T-helper 9 cell (primary cell): ENCODE results near the gene FIGNL2.
A peak's percentile ranks its signal among the peaks of the same experiment; 100 is the strongest.

ENCODE experiments used
- DNase-seq: peaks from one replicate; pipeline ENCODE4 v3.0.0-alpha.2; 2020

Gene FIGNL2

DNA sequence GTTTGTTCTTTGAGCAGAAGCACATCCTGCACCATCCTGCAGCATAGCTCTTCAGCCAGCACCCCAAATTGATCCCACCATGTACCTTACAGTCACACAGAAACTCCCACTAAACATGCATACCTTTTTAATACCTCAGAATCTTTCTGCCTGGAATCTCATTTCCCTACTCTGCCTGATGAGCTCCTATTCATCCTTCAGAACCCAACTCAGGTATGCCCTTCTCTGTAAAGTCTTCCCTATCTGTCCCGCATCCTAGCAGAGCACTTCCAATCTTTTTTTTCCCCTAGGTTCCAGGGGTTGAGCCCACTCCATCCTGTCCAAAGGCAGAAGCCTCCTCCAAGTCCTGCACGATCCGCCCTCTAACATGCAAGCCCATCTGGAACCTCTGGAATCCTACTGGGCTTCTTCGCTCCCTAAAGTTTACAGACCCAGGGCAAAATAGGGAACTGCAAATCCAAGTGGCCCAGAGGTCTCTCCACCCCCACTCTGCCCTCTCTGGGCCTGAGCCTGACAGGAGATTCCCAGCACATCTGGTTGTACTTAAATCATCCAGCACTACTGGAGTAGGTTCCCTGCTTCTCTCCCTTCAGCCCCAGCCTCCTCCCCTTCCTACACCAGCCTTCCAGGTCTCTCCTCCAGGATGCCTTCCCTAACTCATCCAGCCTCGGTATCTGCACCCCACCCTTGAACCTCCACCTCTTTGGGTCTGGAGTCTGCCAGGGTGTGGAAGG is 4.1 kb upstream of the FIGNL2 start:
- DNase-seq: no peak

- no peak for DNase-seq
These were observed 3.1 kb upstream of the FIGNL2 start for GRCh38 chr12:51851413-51852124.

GRCh38 chr12:51850965-51851299 is 2.4 kb upstream of the FIGNL2 start:
- no peak for DNase-seq

DNA sequence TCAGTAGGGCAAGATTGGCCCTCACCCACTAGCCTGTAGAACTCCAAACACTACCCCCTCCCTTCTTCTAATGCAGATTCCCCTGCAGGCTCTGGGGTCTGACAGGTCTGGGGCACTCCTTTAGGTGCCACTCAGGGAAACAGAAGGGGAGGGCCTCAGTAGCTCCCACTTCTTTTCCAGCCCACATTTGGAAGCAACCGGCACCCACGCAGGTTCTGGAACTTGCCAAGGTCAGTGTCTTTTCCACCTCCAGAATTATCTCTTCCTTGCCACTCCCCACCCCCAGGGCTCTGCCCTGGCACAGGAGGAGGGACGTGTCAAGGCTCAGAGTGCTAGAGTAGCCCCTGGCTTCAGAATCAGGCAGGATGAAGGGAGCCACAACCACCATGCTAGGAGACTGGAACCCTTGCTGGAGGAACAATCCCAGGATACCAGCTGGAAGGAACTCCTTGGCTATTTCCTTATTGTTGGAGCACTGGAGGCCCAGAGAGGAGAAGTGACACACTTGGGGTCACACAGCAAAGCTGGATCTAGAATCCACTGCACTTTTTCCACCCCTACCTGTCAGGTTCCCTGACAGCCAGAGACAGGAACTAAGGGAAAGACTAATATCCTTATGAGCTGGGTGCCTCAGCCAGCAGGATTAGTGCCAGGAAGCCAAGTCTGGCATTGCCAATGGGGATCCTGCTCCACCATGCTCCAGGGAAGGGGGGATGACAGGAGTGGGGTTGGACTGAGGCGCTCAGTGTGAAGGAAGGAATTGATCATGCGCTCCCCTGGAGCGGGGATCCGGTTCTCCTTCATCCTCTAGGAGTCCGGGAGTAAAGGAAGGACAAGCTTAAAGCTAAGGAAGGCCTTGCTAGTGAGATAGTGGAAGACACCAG is 1.8 kb upstream of the FIGNL2 start:
- no peak for DNase-seq

DNA sequence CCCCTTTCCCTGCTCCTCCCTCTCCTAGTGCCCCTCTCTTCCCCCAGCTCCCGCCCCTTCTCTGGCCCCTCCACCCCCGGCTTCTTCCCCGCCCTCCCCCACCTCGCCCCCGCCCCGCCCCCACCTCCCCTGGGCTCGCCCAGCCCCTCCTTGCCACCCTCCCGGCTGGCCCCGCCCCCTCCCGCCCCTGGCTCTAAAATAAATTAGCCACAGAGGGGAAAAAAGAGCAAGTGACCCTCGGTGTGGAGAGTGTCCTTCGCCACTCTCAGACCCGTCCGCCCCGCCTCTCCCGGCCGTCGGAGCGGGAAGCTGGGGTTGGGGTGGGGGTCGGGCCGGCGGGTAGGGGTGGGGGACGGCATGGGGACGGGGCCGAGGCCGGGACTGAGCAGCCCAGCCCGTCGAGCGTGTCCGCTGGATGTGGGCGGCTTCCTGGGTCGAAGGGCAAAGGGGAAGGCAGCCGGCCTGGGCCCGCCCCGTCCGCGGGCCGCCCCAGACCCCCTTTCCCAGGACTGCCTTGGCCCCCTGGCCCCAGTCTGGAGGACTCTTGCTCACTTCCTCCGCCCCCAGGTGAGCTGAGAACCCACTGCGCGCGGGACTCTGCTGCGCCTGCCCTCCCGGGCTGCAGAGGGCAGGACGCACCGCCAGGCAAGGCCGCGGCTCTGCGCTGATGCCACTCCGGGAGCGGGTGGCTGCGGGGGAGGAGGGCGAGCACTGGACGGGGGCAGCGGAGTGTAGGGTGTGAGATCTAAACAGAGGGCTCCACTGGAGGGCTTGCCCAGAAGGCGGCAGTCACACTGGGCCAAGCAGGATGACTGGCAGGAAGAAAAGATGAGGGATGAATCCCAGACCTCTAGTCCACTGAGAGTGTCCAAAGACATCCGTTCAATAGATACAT is 570 bp upstream of the FIGNL2 start:
- DNase-seq: no peak

GRCh38 chr12:51847643-51848325 is 734 bp downstream of the FIGNL2 start:
- no peak for DNase-seq

DNA sequence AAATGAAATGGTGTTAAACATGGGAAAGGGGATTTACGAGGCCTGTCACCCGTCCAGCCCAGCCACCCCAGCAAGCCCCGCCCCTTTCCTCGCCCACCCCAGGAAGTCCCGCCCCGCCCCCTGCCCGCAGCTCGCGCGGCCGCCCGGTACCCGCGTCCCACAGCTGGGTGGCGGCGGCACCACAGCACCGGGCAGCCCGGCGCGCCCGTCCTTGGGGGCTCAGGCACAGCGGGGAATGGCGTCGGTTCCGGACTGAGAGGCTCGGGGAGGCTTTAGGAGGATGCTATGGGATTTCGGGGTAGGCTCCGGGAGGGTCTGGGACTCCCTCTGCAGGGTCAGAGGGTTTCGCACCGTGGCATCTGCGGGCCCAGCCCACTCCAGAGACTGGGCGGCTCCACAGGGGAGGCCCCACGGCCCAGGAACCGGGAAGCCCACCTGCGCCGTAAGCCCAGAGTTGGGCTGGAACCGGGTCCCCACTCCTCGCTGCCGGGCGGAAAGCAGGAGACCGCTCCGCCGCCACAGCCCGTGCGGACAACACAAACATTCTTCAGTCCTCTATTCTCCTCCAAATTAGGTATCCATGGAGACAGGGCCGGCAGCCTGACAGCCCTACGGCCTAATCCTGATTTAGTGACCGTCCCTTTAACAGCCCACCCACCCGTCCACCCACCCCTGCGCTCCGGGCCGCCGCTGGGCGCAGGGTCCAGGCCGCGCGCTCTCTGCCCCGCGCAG is 1.4 kb downstream of the FIGNL2 start:
- peak; percentile 27 for DNase-seq

- DNase-seq: no peak
These were observed 2.2 kb downstream of the FIGNL2 start for GRCh38 chr12:51846271-51846691.

DNA sequence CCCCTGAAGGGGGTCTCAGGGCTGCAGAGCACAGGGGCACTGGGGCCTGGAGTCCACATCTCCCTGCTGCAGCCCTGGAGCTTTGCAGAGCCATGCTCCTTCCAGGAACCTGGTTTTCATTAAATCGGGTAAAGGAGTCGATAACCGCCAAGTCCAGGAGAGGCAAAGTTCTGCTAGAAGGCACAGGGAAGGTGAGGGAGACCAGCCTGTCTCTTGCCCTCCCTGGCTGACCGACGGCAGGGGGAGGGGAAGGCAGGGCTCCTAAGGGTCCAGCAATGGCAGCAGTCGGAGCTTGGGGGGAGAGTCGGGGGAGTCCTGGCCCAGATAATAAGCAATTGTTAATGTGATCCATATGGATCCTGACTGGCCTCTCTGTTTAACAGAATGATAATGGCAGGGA is 3.0 kb downstream of the FIGNL2 start:
- no peak for DNase-seq

DNA sequence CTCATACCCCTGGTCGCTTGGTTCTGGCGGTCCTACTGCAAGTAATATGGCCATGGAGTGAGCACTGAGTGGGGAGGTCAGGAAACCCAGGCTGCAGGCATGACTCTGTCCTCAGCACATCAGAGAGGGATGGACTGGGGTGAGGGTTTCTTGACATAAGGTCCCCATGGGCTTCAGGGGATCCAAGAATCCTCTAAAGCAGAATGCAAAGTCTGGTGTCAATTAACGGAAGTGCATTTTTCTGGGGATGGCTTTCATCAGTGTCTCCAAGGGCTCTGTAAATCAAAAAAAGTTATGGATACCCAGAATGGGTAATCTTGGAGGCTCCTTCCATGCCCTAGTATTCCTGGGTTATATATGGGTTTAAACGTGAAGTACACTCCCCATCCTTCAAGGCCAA is 3.7 kb downstream of the FIGNL2 start:
- no peak for DNase-seq

- no peak for DNase-seq
These were observed 6.8 kb downstream of the FIGNL2 start for GRCh38 chr12:51841727-51842126.

DNA sequence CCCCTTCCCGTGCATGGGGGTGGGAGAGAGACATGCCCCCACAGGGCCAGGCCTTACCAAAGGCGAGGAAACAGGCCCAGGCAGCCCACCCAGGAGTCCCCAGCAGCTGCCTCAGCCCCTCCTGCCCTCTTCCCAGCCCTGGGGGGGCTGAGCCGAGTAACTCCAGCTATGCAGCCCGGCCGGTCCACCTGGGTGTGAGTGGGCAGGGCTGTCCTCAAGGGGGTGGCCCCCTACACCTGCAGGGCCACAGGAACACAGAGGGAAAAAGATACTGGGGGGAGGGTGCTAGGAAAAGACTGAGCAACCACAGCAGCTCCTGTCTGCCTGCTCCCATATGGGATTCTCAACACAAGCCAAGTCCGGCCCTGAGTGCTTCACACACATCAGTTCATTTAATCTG is 7.6 kb downstream of the FIGNL2 start:
- DNase-seq: no peak

DNA sequence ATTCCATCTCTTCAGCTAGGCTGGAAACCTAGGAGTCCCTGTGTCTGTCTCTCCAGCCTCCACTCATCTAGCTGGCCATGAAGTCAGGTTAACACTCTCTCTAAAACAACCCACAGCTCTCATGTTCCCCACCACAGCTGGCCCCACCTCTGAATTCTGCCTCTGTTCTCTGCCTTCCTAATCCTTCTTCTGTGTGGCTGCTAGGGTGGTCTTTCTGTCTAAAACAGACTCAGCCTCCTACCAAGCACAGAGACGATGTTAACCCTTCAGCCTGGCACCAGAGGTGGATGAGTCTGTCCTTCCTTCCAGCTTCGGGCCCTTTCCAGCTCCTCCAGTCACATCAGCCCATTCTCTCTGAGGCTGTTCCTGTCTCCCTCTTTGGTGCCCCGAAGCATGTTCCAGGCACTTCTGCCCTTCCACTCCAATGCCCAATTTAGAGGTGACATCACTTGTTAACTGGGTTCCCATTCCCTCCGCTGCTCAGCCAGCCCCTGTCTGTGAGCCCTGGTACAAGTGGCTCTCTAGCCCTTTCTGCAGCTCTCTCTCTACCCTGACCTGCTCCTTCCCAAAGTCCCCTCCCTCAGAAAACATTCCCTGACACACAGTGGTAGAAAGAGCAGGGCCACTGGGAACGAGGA is 9.1 kb downstream of the FIGNL2 start:
- DNase-seq: no peak

- DNase-seq: no peak
These were observed 9.8 kb downstream of the FIGNL2 start for GRCh38 chr12:51838762-51839161.

- DNase-seq: no peak
These were observed 10.5 kb downstream of the FIGNL2 start for GRCh38 chr12:51838036-51838435.

GRCh38 chr12:51837286-51837685 is 11.2 kb downstream of the FIGNL2 start:
- no peak for DNase-seq

- DNase-seq: no peak
These were observed 11.7 kb downstream of the FIGNL2 start for GRCh38 chr12:51836827-51837173.

GRCh38 chr12:51836041-51836826 is 12.3 kb downstream of the FIGNL2 start:
- no peak for DNase-seq

DNA sequence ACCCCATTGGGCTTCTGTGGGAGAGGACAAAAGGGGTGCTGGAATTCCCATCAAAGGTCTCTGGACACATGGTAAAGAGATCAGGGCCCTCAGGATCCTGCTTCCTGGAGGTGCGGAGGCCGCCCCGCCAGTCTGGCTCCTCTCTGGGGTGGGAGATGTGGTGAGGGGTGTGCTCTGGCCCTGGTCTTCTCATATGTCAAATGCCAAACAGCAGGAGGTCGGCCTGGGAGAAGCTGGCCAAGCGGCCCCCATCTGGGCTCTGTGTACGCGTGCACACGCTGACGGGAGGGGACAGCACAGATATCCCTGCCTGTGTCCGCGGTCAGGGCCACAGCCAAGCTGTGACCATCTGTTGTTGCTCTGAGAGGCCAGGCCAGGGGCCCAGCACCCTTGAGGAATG is 14.1 kb downstream of the FIGNL2 start:
- DNase-seq: no peak
